AG10803 (cell line): Measurements from ENCODE around the gene UNC79.

Source experiments
- DNase-seq: peaks from one replicate; pipeline ENCODE4 v3.0.0; 2010; ENCODE audit warnings: low read depth
- H3K4me3 ChIP-seq: 2 replicates; pipeline ENCODE4 v1.5.1; 2011; ENCODE audit warnings: mild to moderate bottlenecking, low read length, control low read depth
- CTCF ChIP-seq: conservative IDR thresholded peaks from 2 replicates; pipeline ENCODE4 v1.5.1; 2011; ENCODE audit warnings: mild to moderate bottlenecking, low read length, control low read depth, inconsistent platforms

The UNC79 gene

DNA sequence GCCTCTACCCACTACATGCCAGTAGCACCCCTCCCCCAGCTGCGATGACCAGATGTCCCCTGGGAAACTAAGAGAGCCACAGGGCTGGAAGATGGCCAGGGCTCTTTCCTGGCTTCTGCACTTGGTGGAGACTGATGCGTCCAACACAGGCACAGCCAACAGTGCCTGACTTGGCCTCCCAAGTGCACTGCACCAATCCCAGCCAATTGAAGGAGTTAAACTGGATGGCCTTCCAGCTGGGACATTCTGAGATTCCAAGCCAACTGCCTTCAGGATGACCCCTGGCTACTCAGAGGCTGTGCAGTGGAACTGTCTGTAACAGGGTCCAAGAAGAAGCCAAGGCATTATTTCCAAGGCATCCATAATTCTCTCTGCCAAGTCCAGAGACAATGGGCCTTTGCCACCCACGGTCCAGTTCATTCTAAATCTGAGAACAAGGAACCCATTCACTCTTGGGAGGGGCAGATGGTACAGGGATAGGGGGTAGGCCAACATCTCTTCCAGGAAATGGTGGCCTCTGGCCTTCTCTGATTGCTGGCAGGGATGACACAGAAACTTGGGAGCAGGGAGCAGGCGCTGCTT is 322.3 kb downstream of the UNC79 start:
- DNase-seq, result no peak
- no peak overlapping the region for H3K4me3 ChIP-seq
- TF ChIP-seq CTCF, result no peak

- no peak for TF ChIP-seq CTCF
- no peak for DNase-seq
Observed at GRCh38 chr14:93753647-93754046, 322.9 kb downstream of the UNC79 start.

GRCh38 chr14:93757206-93757605 is 326.5 kb downstream of the UNC79 start:
- no peak for DNase-seq
- no peak for TF ChIP-seq CTCF
- H3K4me3 ChIP-seq, result no peak overlapping the region

More at GRCh38 chr14:93753647-93754046, 322.9 kb downstream of the UNC79 start:
- no peak overlapping the region for H3K4me3 ChIP-seq
